Immature natural killer cell (primary cell): ENCODE measurements around the gene NLRC5. TPM values are rescaled to one million over a fixed set of nuclear protein-coding genes. Genes with fewer than 3 reads are reported as not detected.
A peak's percentile ranks its signal among the peaks of the same experiment; 100 is the strongest.

Source experiments
- DNase-seq, 3 donors: peaks; one replicate each; pipeline ENCODE4 v3.0.0; 2022; ENCODE audit warnings: mixed read lengths in 1 of 3
- H3K27ac Mint-ChIP-seq, 6 donors: one replicate each; pipeline ENCODE4 v1.8.0; 2020; ENCODE audit warnings: mixed read lengths in 6 of 6, mild to moderate bottlenecking in 5 of 6, inconsistent platforms in 4 of 6, moderate library complexity in 3 of 6
- H3K27me3 Mint-ChIP-seq, 3 donors: one replicate each; pipeline ENCODE4 v1.8.0; 2020 to 2021; ENCODE audit warnings: low read depth in 3 of 3, mild to moderate bottlenecking in 3 of 3, mixed read lengths in 3 of 3, moderate library complexity in 3 of 3, inconsistent platforms in 1 of 3
- H3K36me3 Mint-ChIP-seq, 3 donors: one replicate each; pipeline ENCODE4 v1.8.0; 2020; ENCODE audit warnings: mixed read lengths in 3 of 3, inconsistent platforms in 2 of 3, mild to moderate bottlenecking in 2 of 3
- H3K4me1 Mint-ChIP-seq, 2 donors: one replicate each; pipeline ENCODE4 v1.8.0; 2020; ENCODE audit warnings: inconsistent platforms in 2 of 2, mild to moderate bottlenecking in 2 of 2, mixed read lengths in 2 of 2, moderate library complexity in 1 of 2
- H3K4me3 Mint-ChIP-seq, 5 donors: one replicate each; pipeline ENCODE4 v1.8.0; 2020; ENCODE audit warnings: mild to moderate bottlenecking in 5 of 5, mixed read lengths in 5 of 5, inconsistent platforms in 3 of 5, moderate library complexity in 3 of 5
- H3K9me3 Mint-ChIP-seq, 6 donors: one replicate each; pipeline ENCODE4 v1.8.0; 2020; ENCODE audit warnings: mild to moderate bottlenecking in 6 of 6, mixed read lengths in 6 of 6, inconsistent platforms in 4 of 6, moderate library complexity in 3 of 6
- polyA plus RNA-seq, 3 donors: library from polyadenylated mRNA; unstranded; fragments of 300-500 nt; fragmentation: Illumina TruSeq; gene quantifications; one replicate each; pipeline ENCODE4 v1.2.3, GENCODE V29; 2021

The NLRC5 gene
- polyA plus RNA-seq, 3 donors from 2014 or later, result 18.2 to 151 (median 32.8) TPM

- Mint-ChIP-seq H3K27me3 (peaks cover 2 to 6% (median 5%) of the 10 kb centered on the region in 3 donors), H3K4me3 (peak overlapping the region in 1 of 5 donors; percentile 38), H3K27ac (peak overlapping the region; percentile 18 to 79 (median 60)), H3K9me3 (no peaks in the 10 kb centered on the region), H3K4me1 (peaks cover 85 to 91% of the 10 kb centered on the region in 2 donors), H3K36me3 (peaks cover 31 to 73% (median 41%) of the 10 kb centered on the region in 3 donors)
- DNase-seq, result no peak
These were observed 41.8 kb downstream of the NLRC5 start for GRCh38 chr16:57031156-57031555.

- H3K27ac Mint-ChIP-seq, result peak overlapping the region in 2 of 6 donors; percentile 18 to 46
- peaks cover 2 to 6% (median 5%) of the 10 kb centered on the region in 3 donors for H3K27me3 Mint-ChIP-seq
- H3K4me3 Mint-ChIP-seq, result no peak overlapping the region
- peaks cover 31 to 70% (median 41%) of the 10 kb centered on the region in 3 donors for H3K36me3 Mint-ChIP-seq
- H3K9me3 Mint-ChIP-seq, result no peaks in the 10 kb centered on the region
- peaks cover 85 to 94% of the 10 kb centered on the region in 2 donors for H3K4me1 Mint-ChIP-seq
- DNase-seq, result no peak
These were observed 43.0 kb downstream of the NLRC5 start for GRCh38 chr16:57032346-57032745.

DNA sequence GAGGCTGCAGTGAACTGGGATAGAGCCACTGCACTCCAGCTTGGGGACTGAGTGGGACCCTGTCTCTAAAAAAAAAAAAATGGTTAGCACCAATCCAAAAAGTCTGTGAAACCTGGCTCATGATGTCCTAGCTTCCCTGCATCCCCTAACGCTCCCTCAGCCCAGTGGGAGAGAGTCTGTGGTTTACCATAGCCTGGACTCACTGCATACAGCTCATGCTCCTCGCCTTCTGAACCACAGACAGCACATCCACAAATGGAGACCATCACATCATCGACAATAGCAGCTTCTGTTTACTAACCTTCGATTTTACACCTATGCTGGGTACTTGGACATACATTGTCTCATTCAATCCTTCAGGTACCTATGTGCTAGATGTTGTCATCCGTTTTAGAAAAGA is 43.6 kb downstream of the NLRC5 start:
- Mint-ChIP-seq H3K27ac (peak overlapping the region in 4 of 6 donors; percentile 34 to 77 (median 66)), H3K4me1 (peaks cover 85 to 94% of the 10 kb centered on the region in 2 donors), H3K9me3 (no peaks in the 10 kb centered on the region), H3K36me3 (peaks cover 33 to 70% (median 41%) of the 10 kb centered on the region in 3 donors), H3K27me3 (peaks cover 2 to 6% (median 5%) of the 10 kb centered on the region in 3 donors), H3K4me3 (no peak overlapping the region)
- DNase-seq, result no peak

- Mint-ChIP-seq H3K27me3 (peaks cover 2 to 20% (median 7%) of the 10 kb centered on the region in 3 donors), H3K36me3 (peaks cover 34 to 76% (median 50%) of the 10 kb centered on the region in 3 donors), H3K4me3 (peak overlapping the region; percentile 58 to 76 (median 63)), H3K9me3 (no peaks in the 10 kb centered on the region), H3K4me1 (peaks cover 87 to 94% of the 10 kb centered on the region in 2 donors), H3K27ac (peak overlapping the region; percentile 93 to 99 (median 96))
- DNase-seq, result peak; percentile 32 to 46 (median 33)
These were observed 47.0 kb downstream of the NLRC5 start for GRCh38 chr16:57036315-57036714.

GRCh38 chr16:57036945-57037344 is 47.6 kb downstream of the NLRC5 start:
- H3K4me1 Mint-ChIP-seq, result peaks cover 89 to 94% of the 10 kb centered on the region in 2 donors

GRCh38 chr16:57038166-57038565 is 48.8 kb downstream of the NLRC5 start:
- H3K27ac Mint-ChIP-seq, result peak overlapping the region; percentile 93 to 99 (median 96)
- no peak for DNase-seq
- peaks cover 2 to 25% (median 10%) of the 10 kb centered on the region in 3 donors for H3K27me3 Mint-ChIP-seq
- H3K4me3 Mint-ChIP-seq, result peak overlapping the region in 4 of 5 donors; percentile 62 to 78 (median 72)
- H3K4me1 Mint-ChIP-seq, result peaks cover 96 to 100% of the 10 kb centered on the region in 2 donors
- peaks cover 25 to 73% (median 42%) of the 10 kb centered on the region in 3 donors for H3K36me3 Mint-ChIP-seq
- H3K9me3 Mint-ChIP-seq, result no peaks in the 10 kb centered on the region

More at GRCh38 chr16:57036945-57037344, 47.6 kb downstream of the NLRC5 start:
- Mint-ChIP-seq H3K27ac (peak overlapping the region; percentile 93 to 99 (median 96)), H3K9me3 (no peaks in the 10 kb centered on the region), H3K27me3 (peaks cover 2 to 24% (median 7%) of the 10 kb centered on the region in 3 donors), H3K36me3 (peaks cover 28 to 71% (median 44%) of the 10 kb centered on the region in 3 donors), H3K4me3 (peak overlapping the region; percentile 44 to 76 (median 60))
- no peak for DNase-seq

DNA sequence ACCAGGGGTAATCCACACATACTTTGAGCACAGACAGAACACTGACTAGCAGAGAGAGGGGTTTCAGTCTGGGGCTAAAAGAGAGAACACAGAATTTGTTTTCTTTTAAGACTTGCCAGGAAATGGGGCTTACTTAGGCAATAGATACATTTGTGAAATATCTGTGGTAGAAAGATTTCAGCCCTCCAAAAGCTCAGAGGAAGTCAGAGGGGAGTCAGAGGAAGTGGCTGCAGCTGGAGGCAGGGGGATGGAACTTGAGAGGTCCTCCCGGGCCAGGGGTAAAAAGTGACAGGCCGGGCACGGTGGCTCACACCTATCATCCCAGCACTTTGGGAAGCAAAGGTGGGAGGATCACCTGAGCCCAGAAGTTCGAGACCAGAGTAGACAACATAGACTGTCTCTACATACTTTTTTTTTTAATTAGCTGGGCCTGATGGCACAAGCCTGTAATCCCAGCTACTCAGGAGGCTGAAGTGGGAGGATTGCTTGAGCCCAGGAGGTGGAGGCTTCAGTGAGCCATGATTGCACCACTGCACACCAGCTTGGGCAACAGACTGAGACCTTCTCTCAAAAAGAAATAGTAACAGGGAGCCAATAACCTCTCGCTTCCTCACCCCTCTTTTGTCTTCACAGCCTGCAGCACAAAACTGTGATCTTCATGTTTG is 49.9 kb downstream of the NLRC5 start:
- Mint-ChIP-seq H3K27me3 (peaks cover 2 to 25% (median 14%) of the 10 kb centered on the region in 3 donors), H3K27ac (peak overlapping the region; percentile 89 to 99 (median 97)), H3K4me3 (peak overlapping the region; percentile 59 to 87 (median 78)), H3K36me3 (peaks cover 28 to 67% (median 41%) of the 10 kb centered on the region in 3 donors), H3K4me1 (peaks cover 95 to 96% of the 10 kb centered on the region in 2 donors), H3K9me3 (no peaks in the 10 kb centered on the region)
- DNase-seq, result peak; percentile 49 to 51 (median 51)

DNA sequence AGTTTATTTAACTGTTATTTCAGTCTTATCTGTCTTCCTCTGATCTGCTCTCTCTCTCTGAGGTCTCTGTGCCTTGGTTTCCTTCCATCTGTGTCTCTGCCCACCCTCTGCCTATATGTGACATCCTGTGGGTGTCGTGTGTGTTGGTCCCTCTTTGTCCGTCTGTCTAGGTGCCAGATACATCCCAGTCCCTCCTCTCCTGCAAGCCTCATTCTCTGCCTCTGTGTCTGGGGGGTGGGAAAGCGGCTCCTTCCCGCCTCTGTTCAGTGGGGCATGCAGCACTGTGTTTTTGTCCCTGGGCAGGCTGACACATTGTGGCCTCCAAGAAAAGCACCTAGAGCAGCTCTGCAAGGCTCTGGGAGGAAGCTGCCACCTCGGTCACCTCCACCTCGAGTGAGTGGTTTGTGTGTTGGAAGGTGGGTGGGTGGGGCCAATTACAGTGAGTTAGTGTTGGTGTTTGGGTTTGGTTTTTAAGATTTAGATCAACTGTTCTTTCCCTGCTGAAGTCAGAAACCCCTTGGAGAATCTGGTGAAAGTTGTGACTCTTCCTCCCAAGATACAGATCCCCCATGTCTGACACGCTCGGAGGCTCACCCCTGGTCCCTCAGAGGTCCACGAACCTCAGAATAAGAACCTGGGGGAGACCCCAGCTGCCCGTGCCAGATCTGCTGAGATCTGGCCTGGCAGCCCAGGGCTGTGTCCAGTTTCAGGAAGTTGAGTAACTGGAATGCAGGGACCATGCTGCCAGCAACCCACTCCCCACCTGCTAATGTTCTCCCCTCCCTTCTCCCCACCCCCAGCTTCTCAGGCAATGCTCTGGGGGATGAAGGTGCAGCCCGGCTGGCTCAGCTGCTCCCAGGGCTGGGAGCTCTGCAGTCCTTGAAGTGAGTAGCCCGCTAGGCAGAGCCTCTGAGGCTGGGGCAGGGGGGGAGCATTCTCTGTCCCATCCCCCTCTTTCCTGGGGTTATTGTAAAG is 52.1 kb downstream of the NLRC5 start:
- H3K36me3 Mint-ChIP-seq, result peaks cover 24 to 53% (median 27%) of the 10 kb centered on the region in 3 donors
- H3K27me3 Mint-ChIP-seq, result peaks cover 2 to 21% (median 12%) of the 10 kb centered on the region in 3 donors
- H3K4me1 Mint-ChIP-seq, result peaks cover 82 to 87% of the 10 kb centered on the region in 2 donors
- peak overlapping the region; percentile 94 to 99 (median 97) for H3K27ac Mint-ChIP-seq
- peak overlapping the region; percentile 80 to 87 (median 84) for H3K4me3 Mint-ChIP-seq
- DNase-seq, result peak; percentile 81 to 84 (median 83)
- no peaks in the 10 kb centered on the region for H3K9me3 Mint-ChIP-seq

GRCh38 chr16:57042157-57043111 is 53.1 kb downstream of the NLRC5 start:
- Mint-ChIP-seq H3K27ac (peak overlapping the region; percentile 94 to 99 (median 97)), H3K4me1 (peaks cover 73 to 77% of the 10 kb centered on the region in 2 donors), H3K36me3 (peaks cover 24 to 47% (median 27%) of the 10 kb centered on the region in 3 donors), H3K9me3 (no peaks in the 10 kb centered on the region), H3K27me3 (peaks cover 2 to 21% (median 12%) of the 10 kb centered on the region in 3 donors), H3K4me3 (peak overlapping the region; percentile 80 to 87 (median 84))
- peak; percentile 76 to 80 (median 80) for DNase-seq

- Mint-ChIP-seq H3K4me1 (peaks cover 64 to 71% of the 10 kb centered on the region in 2 donors), H3K36me3 (peaks cover 25 to 47% (median 30%) of the 10 kb centered on the region in 3 donors), H3K9me3 (no peaks in the 10 kb centered on the region), H3K4me3 (peak overlapping the region; percentile 80 to 87 (median 84)), H3K27me3 (peaks cover 2 to 21% (median 12%) of the 10 kb centered on the region in 3 donors), H3K27ac (peak overlapping the region; percentile 94 to 99 (median 97))
- no peak for DNase-seq
These were observed 53.9 kb downstream of the NLRC5 start for GRCh38 chr16:57043248-57043647.

GRCh38 chr16:57044931-57045693 is 55.8 kb downstream of the NLRC5 start:
- peak overlapping the region in 1 of 5 donors; percentile 51 for H3K4me3 Mint-ChIP-seq
- H3K27me3 Mint-ChIP-seq, result peaks cover 1 to 17% (median 12%) of the 10 kb centered on the region in 3 donors
- H3K4me1 Mint-ChIP-seq, result peaks cover 46 to 53% of the 10 kb centered on the region in 2 donors
- H3K9me3 Mint-ChIP-seq, result no peaks in the 10 kb centered on the region
- H3K36me3 Mint-ChIP-seq, result peaks cover 22 to 44% (median 28%) of the 10 kb centered on the region in 3 donors
- H3K27ac Mint-ChIP-seq, result peak overlapping the region; percentile 59 to 85 (median 80)
- no peak for DNase-seq
